Keratinocyte (primary cell): Measurements from ENCODE around the gene RICTOR. TPM values are rescaled to one million over a fixed set of nuclear protein-coding genes. Genes with fewer than 3 reads are reported as not detected.

ENCODE experiments used
- DNase-seq: peaks from one replicate; pipeline ENCODE4 v3.0.0-alpha.2; 2011; ENCODE audit warnings: low read depth, missing footprints, low spot score
- FAIRE-seq: peaks from 2 replicates; lab custom pipeline; 2011; peaks lifted over from hg19 to GRCh38; lab: Jason Lieb, UNC
- H2AFZ ChIP-seq: 2 replicates; pipeline ENCODE4 v1.6.0; 2012; ENCODE audit warnings: low read length, control low read depth, inconsistent platforms; ENCODE audit not compliant: control insufficient read depth
- H3K27ac ChIP-seq: 2 replicates; pipeline ENCODE4 v1.5.1; 2011; ENCODE audit warnings: low read length; ENCODE audit not compliant: control insufficient read depth, insufficient read depth
- H3K27me3 ChIP-seq: 3 replicates; pipeline ENCODE4 v1.6.0; 2011; ENCODE audit warnings: low read length; ENCODE audit not compliant: control insufficient read depth, insufficient read depth; ENCODE audit errors: extremely low read depth
- H3K36me3 ChIP-seq, 2 experiments: 2 replicates in 1 of 2; 3 replicates in 1 of 2; pipeline ENCODE4 v1.5.1; 2011; ENCODE audit warnings: low read length in 2 of 2, mild to moderate bottlenecking in 1 of 2; ENCODE audit not compliant: control insufficient read depth in 2 of 2, insufficient read depth in 2 of 2; ENCODE audit errors: extremely low read depth in 1 of 2
- H3K4me1 ChIP-seq: 3 replicates; pipeline ENCODE4 v1.5.1; 2011; ENCODE audit warnings: low read length; ENCODE audit not compliant: control insufficient read depth, insufficient read depth; ENCODE audit errors: extremely low read depth
- H3K4me2 ChIP-seq: 3 replicates; pipeline ENCODE4 v1.6.0; 2011; ENCODE audit warnings: low read depth, low read length; ENCODE audit not compliant: control insufficient read depth, insufficient read depth; ENCODE audit errors: extremely low read depth
- H3K4me3 ChIP-seq, 3 experiments: fragments of 200-600 bp in 1 of 3; sonication (generic) in 1 of 3; 2 replicates in 2 of 3; 3 replicates in 1 of 3; pipeline ENCODE4 v1.5.1; 2011 to 2016; ENCODE audit warnings: low read length in 3 of 3, mild to moderate bottlenecking in 3 of 3, control low read depth in 2 of 3, inconsistent platforms in 1 of 3, low read depth in 1 of 3, mixed read lengths in 1 of 3, mixed run types in 1 of 3, moderate library complexity in 1 of 3; ENCODE audit not compliant: control insufficient read depth in 2 of 3, insufficient read depth in 2 of 3; ENCODE audit errors: extremely low read depth in 1 of 3
- H3K79me2 ChIP-seq: 2 replicates; pipeline ENCODE4 v1.6.0; 2012; ENCODE audit warnings: low read length; ENCODE audit not compliant: control insufficient read depth, insufficient read depth
- H3K9ac ChIP-seq: 3 replicates; pipeline ENCODE4 v1.6.0; 2011; ENCODE audit warnings: low read length; ENCODE audit not compliant: control insufficient read depth, insufficient read depth; ENCODE audit errors: extremely low read depth
- H3K9me1 ChIP-seq: 3 replicates; pipeline ENCODE4 v1.6.0; 2011; ENCODE audit warnings: low read length; ENCODE audit not compliant: control insufficient read depth, insufficient read depth; ENCODE audit errors: extremely low read depth
- H3K9me3 ChIP-seq: 2 replicates; pipeline ENCODE4 v1.5.1; 2012; ENCODE audit warnings: low read depth, low read length; ENCODE audit not compliant: control insufficient read depth
- H4K20me1 ChIP-seq: 3 replicates; pipeline ENCODE4 v1.6.0; 2011; ENCODE audit warnings: low read length; ENCODE audit not compliant: control insufficient read depth, insufficient read depth; ENCODE audit errors: extremely low read depth
- CTCF ChIP-seq, 3 experiments: IDR thresholded peaks in 1 of 3; conservative IDR thresholded peaks in 1 of 3; optimal IDR thresholded peaks in 1 of 3; 2 replicates in 2 of 3; 3 replicates in 1 of 3; pipeline versions ENCODE3 to v1.5.1; 2011; ENCODE audit warnings: low read length in 3 of 3, mild to moderate bottlenecking in 3 of 3, moderate library complexity in 2 of 3, control low read depth in 1 of 3, inconsistent platforms in 1 of 3; ENCODE audit not compliant: insufficient read depth in 2 of 3; ENCODE audit errors: extremely low read depth in 1 of 3
- EZH2 ChIP-seq: IDR thresholded peaks from one replicate; pipeline ENCODE4 v1.6.1; 2012; ENCODE audit warnings: inconsistent platforms, mild to moderate bottlenecking, low read length, moderate library complexity
- dilution Hi-C: fragments of 300-500 bp; cut with MboI; formaldehyde crosslinking; loops from one replicate; pipeline ENCODE4 v1.7.0; 2020; ENCODE audit warnings: low sequenced_read_pairs; ENCODE audit not compliant: extremely low pct_ligation_motif_present
- polyA plus RNA-seq, 5 experiments: library from polyadenylated mRNA; depleted of rRNA in 3 of 5; stranded (reverse) in 3 of 5; stranded (forward) in 1 of 5; unstranded in 1 of 5; fragments of >200 nt; gene quantifications; 1 replicate in 1 of 5; 2 replicates in 3 of 5; 3 replicates in 1 of 5; pipeline versions ENCODE4 v1.2.1 to v1.2.3, GENCODE V29; 2011 to 2012; ENCODE audit warnings: missing spikeins in 2 of 5, low read depth in 1 of 5, low replicate concordance in 1 of 5

The RICTOR gene
- polyA plus RNA-seq, 1 donor (not counting 4 experiments of a cell fraction or from before 2014, with no cell fraction given): 11.5 TPM

GRCh38 chr5:39099831-39100230, 25.6 kb upstream of the RICTOR start:
- Histone ChIP-seq H3K79me2 (no peaks in the 10 kb centered on the region), H4K20me1 (no peaks in the 10 kb centered on the region), H3K4me3 (no peak overlapping the region), H3K4me1 (peaks cover 33% of the 10 kb centered on the region), H3K9me3 (no peaks in the 10 kb centered on the region), H2AFZ (no peak overlapping the region), H3K27me3 (no peaks in the 10 kb centered on the region), H3K9ac (no peak overlapping the region), H3K36me3 (no peaks in the 10 kb centered on the region), H3K27ac (no peak overlapping the region), H3K4me2 (no peak overlapping the region), H3K9me1 (no peaks in the 10 kb centered on the region)
- TF ChIP-seq EZH2: no peak
- TF ChIP-seq CTCF (optimal IDR thresholded peaks at IDR 0.05 in 1 of 3, IDR thresholded peaks at IDR 0.05 in 1 of 3, conservative IDR thresholded peaks at IDR 0.05 in 1 of 3; ENCODE audit: extremely low read depth in 1 of 3, insufficient read depth in 2 of 3, low read length in 3 of 3): no peak
- FAIRE-seq: no peak
- DNase-seq: no peak
- dilution Hi-C loops: no loop called here

GRCh38 chr5:39093352-39093751, 19.2 kb upstream of the RICTOR start:
- Histone ChIP-seq H3K36me3 (no peaks in the 10 kb centered on the region), H2AFZ (no peak overlapping the region), H3K9me1 (no peaks in the 10 kb centered on the region), H3K79me2 (no peaks in the 10 kb centered on the region), H4K20me1 (no peaks in the 10 kb centered on the region), H3K27me3 (no peaks in the 10 kb centered on the region), H3K4me1 (peaks cover 17% of the 10 kb centered on the region), H3K4me2 (peak overlapping the region; percentile 69), H3K9ac (peak overlapping the region; percentile 58), H3K4me3 (no peak overlapping the region), H3K27ac (peak overlapping the region; percentile 81), H3K9me3 (peaks cover 2% of the 10 kb centered on the region)
- dilution Hi-C loops: no loop called here
- DNase-seq (no peak), FAIRE-seq (peak; percentile 69)
- TF ChIP-seq EZH2: no peak
- TF ChIP-seq CTCF (optimal IDR thresholded peaks at IDR 0.05 in 1 of 3, IDR thresholded peaks at IDR 0.05 in 1 of 3, conservative IDR thresholded peaks at IDR 0.05 in 1 of 3; ENCODE audit: extremely low read depth in 1 of 3, insufficient read depth in 2 of 3, low read length in 3 of 3): no peak
